SKM-1 treated with dmso at 0.1 percent for 144 hours (cell line): Measurements from ENCODE around the gene TENT5C.
"Not testable (repeated sequence)": the region's sequence is repeated elsewhere in the genome, so short reads cannot be mapped to it uniquely, and the experiment has no call there.

Experiments
- DNase-seq: peaks from one replicate; lab custom pipeline; 2025; ENCODE audit not compliant: unreplicated experiment; lab: John Stamatoyannopoulos, UW

The TENT5C gene

GRCh38 chr1:117605774-117606648, at the start of gene TENT5C:
Gene TENT5C (plus strand): TSS chr1:117606048. CDS start chr1:117622869, 16,821 bp downstream.
- peak; percentile 97 for DNase-seq

- peak; percentile 27 for DNase-seq
Observed at GRCh38 chr1:117556341-117556740, 49.5 kb upstream of the TENT5C start.

GRCh38 chr1:117556976-117557375, 48.9 kb upstream of the TENT5C start:
- DNase-seq, result no peak

GRCh38 chr1:117558451-117558850, 47.4 kb upstream of the TENT5C start:
- DNase-seq, result not testable (repeated sequence)

GRCh38 chr1:117559139-117559538, 46.7 kb upstream of the TENT5C start:
- DNase-seq, result no peak

- DNase-seq, result no peak
Observed at GRCh38 chr1:117559985-117560384, 45.9 kb upstream of the TENT5C start.

- DNase-seq, result no peak
Observed at GRCh38 chr1:117561071-117561470, 44.8 kb upstream of the TENT5C start.

- DNase-seq, result no peak
Observed at GRCh38 chr1:117561551-117561950, 44.3 kb upstream of the TENT5C start.

GRCh38 chr1:117562581-117563491, 43.0 kb upstream of the TENT5C start:
- no peak for DNase-seq

DNA sequence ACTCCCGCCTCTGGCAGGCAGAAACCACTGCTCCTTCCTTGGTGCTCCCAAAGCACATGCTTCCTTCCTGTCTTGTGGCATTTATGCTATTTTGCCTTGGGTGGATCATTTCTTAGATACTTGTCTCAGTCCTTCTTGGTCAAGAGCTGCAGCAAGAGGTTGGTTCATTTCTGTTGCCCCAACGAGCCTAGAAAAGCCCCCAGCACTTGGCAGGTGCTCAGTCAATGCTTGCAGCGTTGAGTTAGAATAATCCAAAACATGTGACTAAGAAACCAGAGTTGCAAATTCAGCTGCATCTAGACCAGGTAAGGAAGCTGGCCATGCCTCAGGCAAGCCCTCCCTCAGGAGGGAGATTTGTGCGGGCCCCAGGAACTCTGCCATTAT, 42.4 kb upstream of the TENT5C start:
- DNase-seq, result no peak

GRCh38 chr1:117564227-117565075, 41.4 kb upstream of the TENT5C start:
- peak; percentile 89 for DNase-seq

DNA sequence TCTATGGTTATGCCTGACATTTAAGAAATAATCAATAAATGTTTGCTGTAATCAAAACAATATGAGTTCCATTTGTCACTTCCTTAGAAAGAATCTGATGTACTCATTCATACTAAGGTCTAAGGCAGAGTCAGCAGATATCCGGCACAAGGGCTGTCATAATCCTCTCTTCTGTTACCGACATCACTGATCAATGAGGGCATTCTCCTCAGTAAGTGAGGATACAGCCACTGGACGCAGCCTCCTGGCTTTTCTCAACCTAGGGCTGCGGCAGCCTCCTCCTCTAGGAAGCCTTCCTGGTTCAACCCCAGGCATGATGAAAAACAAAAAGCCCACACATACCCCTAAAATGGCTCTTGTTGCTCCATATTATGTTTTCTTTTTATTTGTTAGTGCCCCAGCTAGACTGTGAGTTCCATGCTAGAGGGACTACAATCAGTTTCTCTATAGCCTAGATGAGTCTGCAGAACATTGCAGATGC, 40.7 kb upstream of the TENT5C start:
- DNase-seq, result no peak

GRCh38 chr1:117565745-117566455, 39.9 kb upstream of the TENT5C start:
- DNase-seq, result no peak

GRCh38 chr1:117566556-117566955, 39.3 kb upstream of the TENT5C start:
- no peak for DNase-seq

DNA sequence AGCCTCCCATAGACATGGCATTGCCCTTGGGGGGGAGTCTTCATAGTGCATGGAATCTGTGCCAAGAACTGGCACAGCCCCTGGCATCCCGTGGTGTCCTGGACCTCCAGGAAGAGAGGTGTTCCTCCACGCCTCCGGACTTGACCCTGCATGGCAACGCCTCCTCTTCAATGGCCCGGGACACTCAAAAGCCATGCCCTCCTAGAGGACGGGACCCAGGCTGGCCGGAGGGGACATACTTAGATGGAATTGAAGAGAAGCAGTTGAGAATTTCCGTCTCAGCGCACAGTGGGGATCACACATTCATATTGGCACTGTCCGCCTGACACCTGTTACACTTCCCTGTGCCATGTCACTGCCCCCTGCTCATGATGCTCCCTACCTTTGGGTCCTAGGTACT, 38.4 kb upstream of the TENT5C start:
- DNase-seq, result no peak

DNA sequence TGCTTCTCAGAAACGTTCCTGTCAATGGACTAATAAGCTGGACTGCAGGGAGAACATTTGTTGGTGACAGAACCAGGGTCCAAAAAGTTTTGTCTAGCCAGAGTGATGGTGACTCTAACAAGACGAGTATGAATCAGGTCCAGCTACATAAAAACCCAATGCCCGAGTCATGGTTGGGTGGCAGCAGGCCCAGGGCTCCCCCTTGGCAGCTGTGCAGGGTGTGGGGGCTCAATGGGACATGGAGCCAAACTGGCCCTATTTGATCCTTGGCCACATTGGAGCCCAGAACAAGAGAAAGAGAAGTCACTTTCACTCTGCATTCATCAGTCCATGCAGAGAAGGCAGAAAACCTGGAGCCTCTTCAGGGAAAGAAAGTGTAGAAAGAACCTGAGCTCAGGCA, 37.9 kb upstream of the TENT5C start:
- no peak for DNase-seq

GRCh38 chr1:117568999-117569398, 36.8 kb upstream of the TENT5C start:
- no peak for DNase-seq

DNA sequence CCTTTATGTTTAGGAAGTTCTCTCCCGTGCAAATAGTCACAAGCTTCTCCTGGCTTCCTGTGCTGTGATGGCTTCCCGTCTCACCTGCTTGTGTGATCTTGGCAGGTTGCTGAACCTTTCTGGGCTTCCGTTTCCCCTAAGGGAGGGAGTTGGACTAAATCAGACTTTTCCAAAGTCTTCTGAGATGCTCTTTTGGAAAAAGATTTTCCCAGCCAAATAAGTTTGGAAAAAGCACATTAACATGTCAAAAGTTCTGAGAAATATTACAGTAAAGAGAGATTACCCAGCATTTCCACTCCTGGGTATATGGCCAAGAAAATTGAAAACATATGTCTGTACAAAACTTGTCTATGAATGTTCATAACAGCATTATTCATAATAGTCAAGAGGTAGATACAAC, 36.0 kb upstream of the TENT5C start:
- DNase-seq, result no peak

- DNase-seq, result no peak
Observed at GRCh38 chr1:117570988-117571409, 34.8 kb upstream of the TENT5C start.

GRCh38 chr1:117571496-117571895, 34.4 kb upstream of the TENT5C start:
- no peak for DNase-seq
